Measurements from ENCODE around the gene SPECC1. TPM values are rescaled to one million over a fixed set of nuclear protein-coding genes. Genes with fewer than 3 reads are reported as not detected.

The SPECC1 gene
- total and polyA plus RNA-seq, 9 of the 15 experiments (the other 6 are each of a cell fraction or from before 2014, with no cell fraction given), result 2.4 to 19.6 (median 14.7) TPM

GRCh38 chr17:20158580-20158979, 149.4 kb downstream of the SPECC1 start (continued):
- TF ChIP-seq MYBL2 (IDR thresholded peaks at IDR 0.05; ENCODE audit: low read depth) (no peak), MYBL2 (CRISPR knock-in tag; IDR thresholded peaks at IDR 0.05; ENCODE audit: borderline replicate concordance) (no peak), ATF4 (CRISPR knock-in tag; IDR thresholded peaks at IDR 0.05) (no peak), HINFP (tag; conservative IDR thresholded peaks at IDR 0.05; ENCODE audit: low read depth) (no peak), FOXJ2 (tag; IDR thresholded peaks at IDR 0.05) (no peak), CHAMP1 (IDR thresholded peaks at IDR 0.05) (no peak), ZBTB33 (CRISPR knock-in tag; IDR thresholded peaks at IDR 0.05) (no peak), NFATC3 (IDR thresholded peaks at IDR 0.05) (no peak), PHB (CRISPR knock-in tag; IDR thresholded peaks at IDR 0.05) (no peak), SMARCA4 (IDR thresholded peaks at IDR 0.05) (no peak)
